ENCODE data around the gene WWOX.

DNA sequence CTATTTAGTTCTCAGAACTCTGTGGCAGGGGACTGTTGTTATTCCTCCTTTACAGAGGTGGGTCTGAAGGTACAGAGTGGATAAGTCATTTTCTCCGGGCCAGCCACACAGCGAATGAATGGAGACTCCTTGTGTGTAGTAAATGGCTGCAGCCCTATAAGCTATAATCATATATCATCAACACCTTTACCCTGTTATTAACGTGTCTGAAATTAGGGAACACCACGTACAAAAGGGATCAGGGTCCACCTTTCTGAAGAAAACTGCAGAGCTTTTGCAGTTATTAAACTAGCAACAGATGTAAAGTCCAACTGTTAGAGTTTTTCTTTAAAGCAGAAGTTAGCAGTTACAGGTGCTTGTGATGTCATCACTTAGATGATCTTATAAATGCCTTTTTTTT, 804.4 kb downstream of the WWOX start:
- TF ChIP-seq, protein P1, sequence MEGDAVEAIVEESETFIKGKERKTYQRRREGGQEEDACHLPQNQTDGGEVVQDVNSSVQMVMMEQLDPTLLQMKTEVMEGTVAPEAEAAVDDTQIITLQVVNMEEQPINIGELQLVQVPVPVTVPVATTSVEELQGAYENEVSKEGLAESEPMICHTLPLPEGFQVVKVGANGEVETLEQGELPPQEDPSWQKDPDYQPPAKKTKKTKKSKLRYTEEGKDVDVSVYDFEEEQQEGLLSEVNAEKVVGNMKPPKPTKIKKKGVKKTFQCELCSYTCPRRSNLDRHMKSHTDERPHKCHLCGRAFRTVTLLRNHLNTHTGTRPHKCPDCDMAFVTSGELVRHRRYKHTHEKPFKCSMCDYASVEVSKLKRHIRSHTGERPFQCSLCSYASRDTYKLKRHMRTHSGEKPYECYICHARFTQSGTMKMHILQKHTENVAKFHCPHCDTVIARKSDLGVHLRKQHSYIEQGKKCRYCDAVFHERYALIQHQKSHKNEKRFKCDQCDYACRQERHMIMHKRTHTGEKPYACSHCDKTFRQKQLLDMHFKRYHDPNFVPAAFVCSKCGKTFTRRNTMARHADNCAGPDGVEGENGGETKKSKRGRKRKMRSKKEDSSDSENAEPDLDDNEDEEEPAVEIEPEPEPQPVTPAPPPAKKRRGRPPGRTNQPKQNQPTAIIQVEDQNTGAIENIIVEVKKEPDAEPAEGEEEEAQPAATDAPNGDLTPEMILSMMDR (conservative IDR thresholded peaks at IDR 0.05; ENCODE audit: low read depth, low read length): no peak
- no peak for TF ChIP-seq FOS (IDR thresholded peaks at IDR 0.05; ENCODE audit: low read depth, low read length)
- TF ChIP-seq BHLHE40 (IDR thresholded peaks at IDR 0.05; ENCODE audit: low read depth, low read length): no peak
- TF ChIP-seq NFE2L2 (IDR thresholded peaks at IDR 0.05; ENCODE audit: low read depth, low read length): no peak
- TF ChIP-seq MXI1 (IDR thresholded peaks at IDR 0.05; ENCODE audit: borderline replicate concordance, low read depth, low read length): no peak
- no peak for TF ChIP-seq SMC3 (IDR thresholded peaks at IDR 0.05; ENCODE audit: low read depth, low read length)
- TF ChIP-seq MAFK (IDR thresholded peaks at IDR 0.05; ENCODE audit: low read depth, low read length): no peak
- TF ChIP-seq, protein P2, sequence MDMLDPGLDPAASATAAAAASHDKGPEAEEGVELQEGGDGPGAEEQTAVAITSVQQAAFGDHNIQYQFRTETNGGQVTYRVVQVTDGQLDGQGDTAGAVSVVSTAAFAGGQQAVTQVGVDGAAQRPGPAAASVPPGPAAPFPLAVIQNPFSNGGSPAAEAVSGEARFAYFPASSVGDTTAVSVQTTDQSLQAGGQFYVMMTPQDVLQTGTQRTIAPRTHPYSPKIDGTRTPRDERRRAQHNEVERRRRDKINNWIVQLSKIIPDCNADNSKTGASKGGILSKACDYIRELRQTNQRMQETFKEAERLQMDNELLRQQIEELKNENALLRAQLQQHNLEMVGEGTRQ (IDR thresholded peaks at IDR 0.05; ENCODE audit: low read depth, low read length): no peak
- no peak for TF ChIP-seq RCOR1 (IDR thresholded peaks at IDR 0.05; ENCODE audit: insufficient replicate concordance, low read length)
- no peak for TF ChIP-seq POLR2A (IDR thresholded peaks at IDR 0.05; ENCODE audit: low read depth, low read length)
- TF ChIP-seq MAZ (IDR thresholded peaks at IDR 0.05; ENCODE audit: borderline replicate concordance, low read depth, low read length): no peak
- no peak for TF ChIP-seq CEBPB (IDR thresholded peaks at IDR 0.05; ENCODE audit: low read depth, low read length)
